Esophagus squamous epithelium (tissue), 5 donors: ENCODE data around the gene HOXB4. TPM values are rescaled to one million over a fixed set of nuclear protein-coding genes. Genes with fewer than 3 reads are reported as not detected.

Experiments
- DNase-seq: peaks from one replicate; lab custom pipeline; 2025; lab: John Stamatoyannopoulos, UW
- H3K27ac ChIP-seq, 4 donors: fragments of 200-600 bp; sonication (generic); one replicate each; pipeline ENCODE4 v1.5.1; 2016 to 2019; ENCODE audit warnings: mild to moderate bottlenecking in 1 of 4
- H3K27me3 ChIP-seq, 4 donors: fragments of 200-600 bp; sonication (generic); 1 replicate in 3 of 4; 2 replicates in 1 of 4; pipeline versions ENCODE4 v1.5.1 to v1.6.0; 2017 to 2021; ENCODE audit warnings: antibody characterized with exemption in 1 of 4
- H3K36me3 ChIP-seq, 3 donors: fragments of 200-600 bp; sonication (generic); one replicate each; pipeline ENCODE4 v1.5.1; 2016 to 2019
- H3K4me1 ChIP-seq, 3 donors: fragments of 200-600 bp; sonication (generic); one replicate each; pipeline ENCODE4 v1.5.1; 2017 to 2019
- H3K4me3 ChIP-seq, 4 donors: fragments of 200-600 bp; sonication (generic); 1 replicate in 3 of 4; 2 replicates in 1 of 4; pipeline ENCODE4 v1.5.1; 2016 to 2019; ENCODE audit warnings: mild to moderate bottlenecking in 2 of 4, moderate library complexity in 1 of 4
- H3K9me3 ChIP-seq, 3 donors: fragments of 200-600 bp; sonication (generic); one replicate each; pipeline ENCODE4 v1.5.1; 2016 to 2019
- POLR2A ChIP-seq, 4 donors: fragments of 450-650 bp; IDR thresholded peaks; one replicate each; pipeline ENCODE4 v1.6.1; 2017; ENCODE audit warnings: antibody characterized with exemption in 4 of 4, mild to moderate bottlenecking in 4 of 4, moderate library complexity in 3 of 4
- WGBS, 2 donors: methylation state at CpG; one replicate each; pipeline ENCODE4 v1.1.5; 2018; 5-methylcytosine and 5-hydroxymethylcytosine counted together
- intact Hi-C: fragments of 100-400 bp; cut with DNase I; formaldehyde crosslinking; loops from one replicate; pipeline ENCODE4 v1.15.0; 2022
- total RNA-seq, 4 donors: library from RNA; depleted of rRNA; stranded (reverse); fragments of >200 nt; gene quantifications; one replicate each; pipeline ENCODE4 v1.1.0, GENCODE V29; 2016
- TF ChIP-seq, protein P1 (sequence below), 6 experiments: fragments of 450-650 bp in 4 of 6; fragments of 200-600 bp in 2 of 6; sonication (generic) in 2 of 6; IDR thresholded peaks; one replicate each; pipeline ENCODE4 v1.5.1; 2016 to 2019; ENCODE audit warnings: antibody characterized with exemption in 6 of 6, mild to moderate bottlenecking in 4 of 6, moderate library complexity in 4 of 6
- donor health status: DM: yes; HTN: yes; CAD: no.

Gene HOXB4
- total RNA-seq, 4 donors from 2014 or later = 0.27 to 2.9 (median 1.8) TPM

DNA sequence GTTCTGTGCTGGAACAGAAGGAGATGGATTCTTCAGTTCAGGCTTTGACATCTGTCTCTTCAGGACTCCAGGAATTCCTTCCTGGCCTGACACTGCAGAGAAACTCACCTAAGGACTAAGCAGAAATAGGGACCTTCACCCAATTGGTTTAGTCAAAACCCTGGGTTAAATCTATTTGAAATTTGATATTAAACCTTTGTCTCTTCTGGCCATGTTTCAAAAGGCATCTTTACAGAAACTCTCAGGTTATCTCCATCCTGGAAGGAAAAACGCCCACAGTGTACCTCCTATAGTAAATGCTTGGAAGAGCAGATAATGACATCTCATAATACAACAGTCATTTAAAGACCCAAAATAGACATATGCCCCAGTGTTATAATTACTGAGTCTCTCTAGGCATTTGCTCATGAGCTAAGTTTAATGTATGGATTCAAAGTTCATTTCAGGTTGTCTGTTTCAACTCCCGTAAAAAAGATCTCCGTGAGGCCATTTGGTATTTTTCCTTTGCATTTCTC is 5.6 kb upstream of the HOXB4 start:
- Histone ChIP-seq H3K4me3 (no peak overlapping the region), H3K27me3 (peaks cover 0 to 100% (median 0%) of the 10 kb centered on the region in 4 donors), H3K27ac (peak overlapping the region in 3 of 4 donors; percentile 86 to 96 (median 86)), H3K36me3 (no peaks in the 10 kb centered on the region), H3K4me1 (peaks cover 0 to 83% (median 33%) of the 10 kb centered on the region in 3 donors), H3K9me3 (no peaks in the 10 kb centered on the region)
- TF ChIP-seq POLR2A (IDR thresholded peaks at IDR 0.05) = no peak
- TF ChIP-seq, protein P1, sequence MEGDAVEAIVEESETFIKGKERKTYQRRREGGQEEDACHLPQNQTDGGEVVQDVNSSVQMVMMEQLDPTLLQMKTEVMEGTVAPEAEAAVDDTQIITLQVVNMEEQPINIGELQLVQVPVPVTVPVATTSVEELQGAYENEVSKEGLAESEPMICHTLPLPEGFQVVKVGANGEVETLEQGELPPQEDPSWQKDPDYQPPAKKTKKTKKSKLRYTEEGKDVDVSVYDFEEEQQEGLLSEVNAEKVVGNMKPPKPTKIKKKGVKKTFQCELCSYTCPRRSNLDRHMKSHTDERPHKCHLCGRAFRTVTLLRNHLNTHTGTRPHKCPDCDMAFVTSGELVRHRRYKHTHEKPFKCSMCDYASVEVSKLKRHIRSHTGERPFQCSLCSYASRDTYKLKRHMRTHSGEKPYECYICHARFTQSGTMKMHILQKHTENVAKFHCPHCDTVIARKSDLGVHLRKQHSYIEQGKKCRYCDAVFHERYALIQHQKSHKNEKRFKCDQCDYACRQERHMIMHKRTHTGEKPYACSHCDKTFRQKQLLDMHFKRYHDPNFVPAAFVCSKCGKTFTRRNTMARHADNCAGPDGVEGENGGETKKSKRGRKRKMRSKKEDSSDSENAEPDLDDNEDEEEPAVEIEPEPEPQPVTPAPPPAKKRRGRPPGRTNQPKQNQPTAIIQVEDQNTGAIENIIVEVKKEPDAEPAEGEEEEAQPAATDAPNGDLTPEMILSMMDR (IDR thresholded peaks at IDR 0.05) = no peak
- 69 to 75% methylated on average over 3 of the region's 3 CpGs for whole genome bisulfite sequencing, 2 donors
- intact Hi-C loops = no loop called here
- no peak for DNase-seq

DNA sequence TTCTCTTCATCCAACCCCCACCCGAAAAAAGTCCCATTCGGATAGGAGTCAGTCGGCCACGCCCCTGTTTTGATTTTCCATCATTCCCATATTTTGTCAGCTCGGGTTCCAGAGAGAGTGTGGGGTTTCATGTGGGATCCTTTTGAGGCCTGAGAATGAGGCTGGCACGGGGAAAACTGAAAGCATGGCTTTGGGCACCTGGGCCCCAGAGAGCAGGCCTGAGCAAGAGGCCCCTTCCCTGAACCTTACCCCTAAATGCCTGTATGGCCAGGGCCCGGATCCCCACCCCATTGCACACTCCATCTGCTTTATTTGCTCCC is 4.6 kb upstream of the HOXB4 start:
- Histone ChIP-seq H3K27ac (peak overlapping the region; percentile 88 to 96 (median 92)), H3K9me3 (no peaks in the 10 kb centered on the region), H3K27me3 (peaks cover 0 to 100% (median 2%) of the 10 kb centered on the region in 4 donors), H3K4me3 (peak overlapping the region; percentile 44 to 75 (median 54)), H3K36me3 (no peaks in the 10 kb centered on the region), H3K4me1 (peaks cover 0 to 89% (median 34%) of the 10 kb centered on the region in 3 donors)
- no peak for DNase-seq
- TF ChIP-seq POLR2A (IDR thresholded peaks at IDR 0.05) = no peak
- TF ChIP-seq, protein P1 (IDR thresholded peaks at IDR 0.05) = no peak
- intact Hi-C loops = no loop called here
- WGBS, 2 donors = 27% methylated on average over 7 of the region's 7 CpGs; no CpG with 5 or more reads in 1 of the 2 donors

GRCh38 chr17:48579760-48580554 is 1.8 kb upstream of the HOXB4 start:
- WGBS, 2 donors = 29 to 42% methylated on average over 26 of the region's 26 CpGs
- intact Hi-C loops = loop anchor here (5.0 kb wide), 1 partner anchor 38 kb away; no protein-coding TSS in a partner anchor
- H3K27me3 ChIP-seq = peaks cover 0 to 100% (median 2%) of the 10 kb centered on the region in 4 donors
- peak overlapping the region in 3 of 4 donors; percentile 49 to 75 (median 56) for H3K4me3 ChIP-seq
- TF ChIP-seq, protein P1 (IDR thresholded peaks at IDR 0.05) = no peak
- TF ChIP-seq POLR2A (IDR thresholded peaks at IDR 0.05) = no peak
- H3K9me3 ChIP-seq = no peaks in the 10 kb centered on the region
- no peak for DNase-seq
- peaks cover 0 to 92% (median 47%) of the 10 kb centered on the region in 3 donors for H3K4me1 ChIP-seq
- H3K36me3 ChIP-seq = no peaks in the 10 kb centered on the region
- H3K27ac ChIP-seq = peak overlapping the region; percentile 88 to 96 (median 92)

DNA sequence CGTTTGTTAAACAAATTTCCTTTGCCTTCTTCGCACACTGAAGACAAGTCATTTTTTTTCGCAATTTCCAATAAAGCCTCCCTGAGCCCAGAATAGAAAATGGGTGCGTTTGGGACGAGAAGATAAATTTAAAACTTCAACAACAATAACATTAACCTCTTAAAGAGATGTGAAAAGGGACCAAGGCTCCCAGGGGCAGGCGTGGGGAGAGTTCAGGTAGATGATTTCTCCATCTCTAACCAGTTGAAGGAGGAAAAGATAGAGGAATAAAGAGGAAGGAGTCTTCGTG is 1.3 kb upstream of the HOXB4 start:
- H3K27ac ChIP-seq = peak overlapping the region; percentile 88 to 96 (median 92)
- no peaks in the 10 kb centered on the region for H3K9me3 ChIP-seq
- DNase-seq = no peak
- 27 to 46% methylated on average over 7 of the region's 7 CpGs for WGBS, 2 donors
- TF ChIP-seq POLR2A (IDR thresholded peaks at IDR 0.05) = no peak
- TF ChIP-seq, protein P1 (IDR thresholded peaks at IDR 0.05) = no peak
- H3K36me3 ChIP-seq = no peaks in the 10 kb centered on the region
- peak overlapping the region in 3 of 4 donors; percentile 49 to 83 (median 52) for H3K4me3 ChIP-seq
- peaks cover 0 to 100% (median 2%) of the 10 kb centered on the region in 4 donors for H3K27me3 ChIP-seq
- intact Hi-C loops = loop anchor here (5.0 kb wide), 1 partner anchor 37 kb away; no protein-coding TSS in a partner anchor
- H3K4me1 ChIP-seq = peaks cover 0 to 92% (median 45%) of the 10 kb centered on the region in 3 donors
